ENCODE measurements around the gene PODXL2. TPM values are rescaled to one million over a fixed set of nuclear protein-coding genes. Genes with fewer than 3 reads are reported as not detected.

Gene PODXL2
- total and polyA plus RNA-seq, 2 of the 8 experiments (the other 6 are each of a cell fraction or from before 2014, with no cell fraction given) = 27.6 to 31.6 TPM

- no peak for TF ChIP-seq SIRT6 (IDR thresholded peaks at IDR 0.05; ENCODE audit: low read length)
- no peak for TF ChIP-seq CTBP2 (IDR thresholded peaks at IDR 0.05; ENCODE audit: borderline replicate concordance, insufficient read depth, insufficient read length, low read length)
- TF ChIP-seq POLR2AphosphoS5 (IDR thresholded peaks at IDR 0.05; ENCODE audit: low read depth, low read length) = no peak
- TF ChIP-seq JUND (IDR thresholded peaks at IDR 0.05; ENCODE audit: low read length) = no peak
- no peak for TF ChIP-seq GABPA (IDR thresholded peaks at IDR 0.05; ENCODE audit: borderline replicate concordance, insufficient read depth, low read length)
- no peak for TF ChIP-seq KDM5A (IDR thresholded peaks at IDR 0.05; ENCODE audit: low read length)
- TF ChIP-seq EP300 (IDR thresholded peaks at IDR 0.05; ENCODE audit: borderline replicate concordance in 1 of 2, low read depth in 2 of 2, low read length in 2 of 2) = no peak
These were observed 64.4 kb downstream of the PODXL2 start (continued) for GRCh38 chr3:127693336-127693843.

All from H1 (cell line).